ENCODE data around the gene SMIM38.

The SMIM38 gene

DNA sequence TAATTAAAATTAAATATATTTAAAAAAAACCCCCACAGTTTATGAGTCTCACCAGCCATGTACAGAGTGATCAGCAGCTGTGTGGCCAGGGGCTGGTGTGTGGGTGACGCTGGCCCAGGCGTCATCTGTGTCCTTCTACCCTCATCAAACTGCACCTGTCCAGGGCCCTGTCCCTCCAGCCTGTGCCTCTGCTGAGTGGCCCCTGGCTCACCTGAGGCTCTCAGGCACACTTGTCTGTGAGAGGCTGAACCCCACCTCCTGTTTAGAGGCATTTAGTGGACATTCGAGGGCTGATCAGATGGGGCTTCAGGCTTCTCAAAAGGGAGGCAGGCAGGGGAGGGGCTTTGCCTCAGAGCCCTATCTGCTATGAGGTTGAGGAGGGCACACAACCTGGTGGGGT, 29.9 kb upstream of the SMIM38 start:
- no peak for TF ChIP-seq FOXP2 (optimal IDR thresholded peaks at IDR 0.05; ENCODE audit: borderline replicate concordance, extremely low read depth, extremely low read length, insufficient read depth)
- TF ChIP-seq SIN3A (IDR thresholded peaks at IDR 0.05; ENCODE audit: borderline replicate concordance, insufficient read depth, low read length) = no peak
- no peak for TF ChIP-seq POLR2AphosphoS5 (IDR thresholded peaks at IDR 0.05; ENCODE audit: low read depth, low read length)
- TF ChIP-seq REST (IDR thresholded peaks at IDR 0.05; ENCODE audit: insufficient read depth in 1 of 2, low read depth in 2 of 2, low read length in 2 of 2) = no peak
- no peak for TF ChIP-seq TAF1 (IDR thresholded peaks at IDR 0.05; ENCODE audit: borderline replicate concordance, insufficient read depth, low read length)

DNA sequence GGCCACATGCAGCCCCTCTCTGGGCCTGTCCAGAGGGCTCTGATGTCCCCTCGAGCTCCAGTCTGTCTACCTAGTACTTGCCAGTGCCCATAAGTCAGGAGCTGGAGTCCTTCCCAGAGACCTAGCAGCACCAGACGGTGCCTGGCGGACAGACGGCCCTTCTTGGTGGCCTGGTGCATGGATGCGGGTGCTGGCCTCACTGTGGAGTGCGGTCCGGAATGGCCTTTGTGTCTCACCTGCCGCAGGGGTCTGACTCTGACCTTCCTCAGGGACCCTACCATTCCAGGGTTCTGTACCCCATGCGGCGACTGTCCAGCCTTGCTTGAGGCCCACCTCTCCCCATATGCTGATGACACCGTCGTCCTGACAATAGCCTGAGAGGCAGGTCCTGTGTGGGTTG, 29.4 kb upstream of the SMIM38 start:
- TF ChIP-seq SIN3A (IDR thresholded peaks at IDR 0.05; ENCODE audit: borderline replicate concordance, insufficient read depth, low read length) (no peak), TAF1 (IDR thresholded peaks at IDR 0.05; ENCODE audit: borderline replicate concordance, insufficient read depth, low read length) (no peak), REST (IDR thresholded peaks at IDR 0.05; ENCODE audit: insufficient read depth in 1 of 2, low read depth in 2 of 2, low read length in 2 of 2) (no peak), FOXP2 (optimal IDR thresholded peaks at IDR 0.05; ENCODE audit: borderline replicate concordance, extremely low read depth, extremely low read length, insufficient read depth) (no peak), POLR2AphosphoS5 (IDR thresholded peaks at IDR 0.05; ENCODE audit: low read depth, low read length) (no peak)

DNA sequence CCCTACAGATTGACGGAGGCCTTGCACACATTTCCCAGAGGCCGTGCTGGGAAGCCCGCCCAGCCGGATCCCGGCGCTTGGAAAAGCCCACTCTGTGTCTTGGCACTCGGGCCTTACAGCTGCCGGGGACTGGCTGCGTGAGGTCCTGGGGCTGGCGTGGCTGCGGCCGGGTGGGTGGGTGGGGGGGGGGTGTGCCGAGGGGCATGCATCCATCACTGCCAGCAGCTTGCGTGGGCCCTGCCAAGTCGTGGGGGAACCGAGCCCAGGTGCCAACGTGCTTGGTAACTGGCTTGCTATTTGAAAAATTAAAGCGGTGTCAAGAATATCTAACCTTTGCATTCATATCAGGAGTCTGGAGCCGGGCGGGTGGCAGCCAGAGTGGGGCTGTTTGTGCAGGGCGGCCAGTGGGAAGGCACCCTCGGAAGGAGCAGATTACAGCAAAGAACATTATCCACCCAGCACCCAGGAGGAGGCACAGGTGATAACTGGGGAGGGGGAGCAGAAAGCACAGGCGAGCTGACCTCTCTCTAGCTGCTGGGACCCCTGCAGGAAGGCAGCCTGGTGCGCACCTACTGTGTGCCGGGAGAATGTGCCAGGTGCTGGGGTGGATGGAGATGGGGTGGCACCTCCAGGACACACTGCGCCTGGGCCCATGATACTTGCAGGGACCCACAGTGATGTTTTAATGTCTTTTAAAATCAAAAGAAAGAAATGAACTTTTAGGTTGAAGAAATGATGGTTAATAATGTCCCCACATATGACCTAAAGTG, 28.5 kb upstream of the SMIM38 start:
- TF ChIP-seq POLR2AphosphoS5 (IDR thresholded peaks at IDR 0.05; ENCODE audit: low read depth, low read length) = no peak
- TF ChIP-seq REST (IDR thresholded peaks at IDR 0.05; ENCODE audit: insufficient read depth in 1 of 2, low read depth in 2 of 2, low read length in 2 of 2) = no peak

GRCh38 chr11:69127884-69128283, 27.9 kb upstream of the SMIM38 start:
- TF ChIP-seq SIN3A (IDR thresholded peaks at IDR 0.05; ENCODE audit: borderline replicate concordance, insufficient read depth, low read length) = no peak
- TF ChIP-seq REST (IDR thresholded peaks at IDR 0.05; ENCODE audit: insufficient read depth in 1 of 2, low read depth in 2 of 2, low read length in 2 of 2) = no peak
- no peak for TF ChIP-seq POLR2AphosphoS5 (IDR thresholded peaks at IDR 0.05; ENCODE audit: low read depth, low read length)
- TF ChIP-seq FOXP2 (optimal IDR thresholded peaks at IDR 0.05; ENCODE audit: borderline replicate concordance, extremely low read depth, extremely low read length, insufficient read depth) = no peak
- TF ChIP-seq TAF1 (IDR thresholded peaks at IDR 0.05; ENCODE audit: borderline replicate concordance, insufficient read depth, low read length) = no peak

GRCh38 chr11:69129053-69129452, 26.7 kb upstream of the SMIM38 start:
- TF ChIP-seq TAF1 (IDR thresholded peaks at IDR 0.05; ENCODE audit: borderline replicate concordance, insufficient read depth, low read length) = no peak
- no peak for TF ChIP-seq POLR2AphosphoS5 (IDR thresholded peaks at IDR 0.05; ENCODE audit: low read depth, low read length)
- TF ChIP-seq SIN3A (IDR thresholded peaks at IDR 0.05; ENCODE audit: borderline replicate concordance, insufficient read depth, low read length) = no peak
- TF ChIP-seq FOXP2 (optimal IDR thresholded peaks at IDR 0.05; ENCODE audit: borderline replicate concordance, extremely low read depth, extremely low read length, insufficient read depth) = no peak
- TF ChIP-seq REST (IDR thresholded peaks at IDR 0.05; ENCODE audit: insufficient read depth in 1 of 2, low read depth in 2 of 2, low read length in 2 of 2) = no peak

Measured in PFSK-1 (cell line).